Activated gamma-delta T cell treated with anti-CD3 and anti-CD28 coated beads, Interleukin-2, amount 50 U/mL, for 16 hours (primary cell): ENCODE data around the gene GYPC.
"Not testable (repeated sequence)": the region's sequence is repeated elsewhere in the genome, so short reads cannot be mapped to it uniquely, and the experiment has no call there.

ENCODE experiments used
- DNase-seq: peaks from one replicate; pipeline ENCODE4 v3.0.0-alpha.2; 2020; ENCODE audit warnings: low read depth

Gene GYPC

GRCh38 chr2:126699716-126700581, 44.0 kb downstream of the GYPC start:
- DNase-seq = no peak

- no peak for DNase-seq
Observed at GRCh38 chr2:126700677-126701076, 44.7 kb downstream of the GYPC start.

- DNase-seq = no peak
Observed at GRCh38 chr2:126703311-126703710, 47.4 kb downstream of the GYPC start.

- no peak for DNase-seq
Observed at GRCh38 chr2:126704434-126705160, 48.6 kb downstream of the GYPC start.

GRCh38 chr2:126707191-126707590, 51.2 kb downstream of the GYPC start:
- no peak for DNase-seq

- no peak for DNase-seq
Observed at GRCh38 chr2:126707941-126708340, 52.0 kb downstream of the GYPC start.

DNA sequence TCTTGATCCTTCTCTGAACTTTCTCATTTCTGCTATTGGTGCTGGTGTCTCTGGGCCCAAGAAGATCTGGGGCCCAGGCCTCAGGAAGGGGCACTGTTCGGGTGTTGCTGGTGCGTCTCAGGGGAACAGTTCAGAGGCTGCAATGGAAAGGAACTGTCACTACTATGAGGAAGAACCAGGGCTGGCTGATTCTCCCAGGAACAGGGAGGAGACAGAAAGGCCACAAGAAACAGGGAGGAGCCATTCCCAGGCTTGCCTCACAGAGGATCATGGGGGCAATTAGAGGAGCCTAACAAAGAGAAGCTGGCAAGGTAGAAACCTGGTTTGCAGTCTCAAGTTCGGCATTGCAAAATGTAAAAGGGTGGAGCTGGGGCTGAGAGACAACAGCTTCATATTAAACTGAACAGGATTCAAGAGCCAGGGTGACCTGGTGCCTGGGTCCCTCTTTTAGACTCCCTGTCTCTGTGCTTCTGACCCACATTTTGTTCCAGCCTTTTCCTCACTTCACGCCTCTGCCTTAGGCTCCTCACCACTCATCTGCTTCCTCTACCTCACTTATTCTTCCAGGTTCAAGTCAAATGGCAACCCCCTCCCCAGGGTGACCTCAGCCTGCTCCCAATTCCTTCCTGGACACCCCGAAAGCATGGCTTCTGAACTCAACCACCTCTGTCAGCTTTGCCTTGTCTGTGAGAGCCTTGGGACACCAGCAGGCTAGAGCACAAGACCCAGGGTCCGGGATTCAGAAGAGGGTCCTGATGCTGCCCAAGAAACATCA, 58.4 kb downstream of the GYPC start:
- DNase-seq = no peak

DNA sequence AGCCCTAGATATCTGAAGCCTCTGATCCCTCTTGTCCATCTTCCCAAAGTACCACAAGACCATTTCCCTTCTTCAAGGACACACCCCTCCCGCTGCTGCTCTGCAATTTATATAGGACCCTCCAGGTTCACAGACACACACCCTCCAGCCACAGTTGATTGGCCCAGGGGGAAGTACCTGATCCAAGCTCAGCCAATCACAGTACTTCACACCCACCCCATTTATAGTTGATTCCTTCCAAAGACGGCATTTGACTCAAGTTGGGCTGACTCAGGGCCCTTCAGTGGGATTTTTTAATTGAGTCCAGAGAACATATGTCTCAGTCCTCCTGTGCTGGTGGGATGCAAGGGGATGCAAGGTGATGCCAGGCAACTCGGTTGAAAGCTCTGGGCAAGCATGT, 59.2 kb downstream of the GYPC start:
- DNase-seq = no peak

DNA sequence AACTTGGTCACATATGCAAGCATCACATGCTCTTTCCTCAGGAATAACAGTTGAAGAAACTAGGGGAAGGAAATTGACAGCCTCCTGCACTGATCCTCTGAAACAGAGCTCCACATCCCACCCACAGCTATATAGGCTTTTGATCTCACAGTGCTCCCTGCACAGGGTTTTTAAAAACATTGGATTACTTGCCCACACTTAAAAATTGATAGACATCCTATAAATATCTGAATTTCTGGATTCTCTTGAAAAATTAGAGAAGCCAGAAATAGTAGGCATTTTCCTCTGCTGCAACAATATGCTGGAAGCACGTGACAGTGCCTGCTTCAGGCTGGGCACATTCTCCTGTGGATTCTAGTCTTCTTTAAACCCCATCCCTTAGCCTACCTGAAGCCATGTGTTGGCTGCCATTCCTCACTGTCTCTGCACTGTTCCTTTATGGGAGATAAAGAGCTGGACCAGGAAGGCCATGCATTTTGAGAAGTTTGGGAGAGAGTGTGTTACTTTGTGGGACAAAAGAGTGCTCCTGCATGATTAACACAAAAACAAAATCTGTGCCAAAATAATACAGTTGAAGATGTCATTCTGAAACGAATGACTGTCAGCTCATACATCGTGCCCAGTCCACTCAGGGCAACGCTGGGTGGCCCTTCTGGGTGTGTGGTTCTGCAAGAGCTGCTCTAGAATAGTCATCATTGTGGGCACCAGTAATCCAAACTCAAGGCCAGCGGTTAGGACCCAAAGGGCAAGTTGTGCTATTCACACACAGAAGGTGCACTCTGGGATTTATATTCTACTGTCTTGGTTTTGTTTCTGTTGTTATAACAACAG, 59.8 kb downstream of the GYPC start:
- no peak for DNase-seq

- DNase-seq = not testable (repeated sequence)
Observed at GRCh38 chr2:126717277-126717676, 61.3 kb downstream of the GYPC start.

DNA sequence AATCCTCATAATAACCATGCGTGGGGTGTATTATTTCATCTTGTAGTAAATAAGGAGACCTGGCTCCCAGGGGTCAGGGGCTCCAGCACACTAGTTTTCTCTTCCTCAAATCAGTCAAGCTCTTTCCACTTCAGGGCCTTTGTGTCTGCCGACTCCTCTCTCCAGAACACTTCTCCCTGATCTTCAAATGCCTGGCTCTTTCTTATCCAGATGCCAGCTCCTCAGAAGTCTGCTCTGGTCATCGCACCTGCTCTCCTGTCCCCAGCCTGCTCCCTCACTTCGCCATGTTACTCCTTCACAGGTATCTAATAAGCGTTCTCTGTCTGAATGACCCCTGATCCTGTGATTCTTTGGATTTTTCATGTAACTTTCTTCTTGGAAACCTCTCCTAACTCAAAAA, 62.0 kb downstream of the GYPC start:
- no peak for DNase-seq

GRCh38 chr2:126719191-126719832, 63.4 kb downstream of the GYPC start:
- no peak for DNase-seq

DNA sequence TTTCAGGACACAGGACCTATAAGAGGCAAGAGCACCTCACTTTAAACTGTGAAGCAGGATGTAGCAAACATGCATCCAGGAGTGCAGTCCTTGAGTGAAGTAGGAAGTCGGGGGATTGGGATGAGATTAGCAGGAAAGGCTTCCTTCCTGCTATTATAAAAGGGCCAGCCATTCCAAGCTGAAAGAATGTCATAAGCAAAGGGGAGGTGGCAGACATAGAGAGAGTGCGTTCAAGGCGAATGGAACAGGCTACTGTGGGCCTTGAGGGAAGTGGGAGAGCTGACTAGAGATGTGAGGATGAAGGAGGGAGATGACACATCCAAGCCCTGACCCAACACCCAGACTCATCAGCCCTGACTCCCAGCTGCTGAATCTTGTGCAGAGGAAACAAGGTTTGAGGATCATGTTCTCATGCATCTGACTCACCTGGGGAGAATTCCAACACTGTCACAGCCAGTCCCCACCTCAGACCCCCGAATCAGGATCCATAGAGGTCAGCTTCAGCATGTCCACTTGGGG, 63.9 kb downstream of the GYPC start:
- no peak for DNase-seq

DNA sequence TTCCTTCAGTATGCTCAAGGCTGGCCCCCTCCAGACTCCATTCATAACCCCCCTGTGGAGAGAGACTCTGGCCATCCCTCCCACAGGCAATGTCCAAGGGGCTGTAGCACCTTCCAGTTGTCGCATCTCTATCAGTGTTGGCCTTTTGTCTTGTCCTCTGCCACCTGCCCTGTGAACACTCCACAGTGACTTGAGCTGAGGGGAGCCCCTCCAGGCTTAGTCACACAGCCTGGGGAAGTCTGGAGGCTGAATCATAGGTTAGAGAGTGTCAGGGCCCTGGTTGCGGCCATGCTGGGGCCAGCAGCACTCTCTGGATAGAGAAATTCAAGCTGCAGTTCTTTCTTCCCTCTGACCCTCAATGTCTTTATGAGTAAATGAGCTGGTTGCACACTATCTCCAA, 64.7 kb downstream of the GYPC start:
- DNase-seq = no peak

DNA sequence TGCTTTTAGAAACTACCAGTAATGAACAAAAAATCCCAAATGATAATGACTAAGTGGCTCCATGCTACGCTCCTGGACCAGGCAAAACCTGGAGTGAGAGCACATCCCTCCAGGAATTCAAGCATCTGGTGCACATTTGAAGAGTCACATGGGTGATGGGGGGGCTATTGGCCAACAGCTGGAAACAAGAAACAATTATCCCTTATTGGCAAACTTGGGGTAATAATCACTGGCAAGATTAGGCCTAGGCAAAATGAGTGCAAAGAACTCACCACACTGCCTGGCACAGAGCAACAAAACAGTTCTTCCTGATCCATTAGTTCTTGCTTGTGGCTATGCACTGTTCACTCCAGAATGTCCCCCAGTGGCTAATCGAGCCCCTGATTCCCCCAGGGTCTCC, 66.1 kb downstream of the GYPC start:
- no peak for DNase-seq

DNA sequence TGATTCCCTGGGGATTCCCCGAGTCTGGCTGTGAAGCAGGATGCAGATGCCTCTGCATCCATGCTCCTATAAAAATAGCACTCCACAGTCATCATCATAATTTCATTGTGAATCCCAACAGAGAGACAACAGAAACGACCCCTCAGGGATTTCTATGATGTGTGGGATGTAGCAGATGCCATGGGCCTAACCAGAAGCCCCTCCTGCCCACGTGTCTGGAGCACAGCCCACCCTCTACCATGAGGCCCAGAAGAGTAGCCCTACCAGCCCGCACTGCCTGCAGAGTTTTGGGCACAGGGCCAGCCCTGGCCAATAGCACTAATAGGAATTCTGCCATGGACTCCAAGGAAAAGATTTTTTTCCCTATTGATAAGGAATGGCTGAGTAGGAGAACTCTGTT, 66.6 kb downstream of the GYPC start:
- no peak for DNase-seq

- no peak for DNase-seq
Observed at GRCh38 chr2:126723281-126723815, 67.4 kb downstream of the GYPC start.

DNA sequence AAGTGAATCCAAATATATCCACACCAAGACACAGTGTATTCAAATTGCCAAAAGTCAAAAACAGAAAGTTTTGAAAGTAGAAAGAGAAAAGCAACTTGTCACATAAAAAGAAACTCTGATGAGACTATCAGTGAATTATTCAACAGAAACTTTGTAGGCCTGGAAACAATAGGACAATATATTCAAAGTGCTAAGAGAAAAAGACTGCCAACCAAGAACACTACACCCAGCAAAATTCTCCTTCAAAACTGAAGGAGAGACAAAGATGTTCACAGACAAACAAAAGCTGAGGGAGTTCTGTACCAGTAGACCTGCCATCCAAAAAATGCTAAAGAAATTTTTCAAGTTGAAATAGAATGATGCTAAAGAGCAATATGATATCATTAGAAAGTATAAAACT, 69.6 kb downstream of the GYPC start:
- no peak for DNase-seq

DNA sequence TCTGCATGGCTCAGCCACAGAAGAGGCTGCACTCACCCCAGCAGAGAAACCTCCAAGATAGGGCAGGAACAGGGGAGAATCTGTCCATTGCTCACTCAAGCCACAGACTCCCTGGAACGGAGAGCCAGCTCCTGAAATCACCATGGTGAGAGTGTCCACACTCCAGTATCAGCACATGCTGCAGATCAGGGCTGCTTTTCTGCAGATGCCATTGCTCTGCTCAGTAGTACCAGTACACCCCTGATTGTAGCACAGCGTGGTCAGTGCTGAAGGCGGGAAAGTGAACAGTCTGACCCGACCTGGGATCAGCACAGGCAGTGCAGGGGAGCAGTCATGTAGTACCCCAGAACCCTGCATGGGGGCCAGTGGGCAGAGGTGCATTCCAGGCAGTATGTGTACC, 73.9 kb downstream of the GYPC start:
- DNase-seq = no peak

DNA sequence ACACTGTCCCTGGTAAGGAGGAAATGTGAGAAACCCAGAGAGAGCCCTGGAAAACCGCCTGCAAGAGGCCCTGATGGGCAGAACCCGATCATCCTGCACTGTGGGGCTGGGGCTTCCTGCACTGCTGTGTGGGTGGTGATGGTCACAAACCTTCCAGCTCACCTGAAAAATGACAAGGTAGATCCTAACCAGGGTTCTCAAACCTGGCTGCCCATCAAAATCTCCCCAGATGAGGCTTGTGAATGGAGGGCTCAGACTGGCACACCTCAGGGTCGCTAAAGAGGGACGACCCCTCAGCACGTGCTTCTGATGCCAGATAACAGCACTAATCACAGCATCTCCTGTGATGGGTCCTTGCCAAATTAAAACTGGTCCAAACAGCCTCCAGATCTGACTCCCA, 74.7 kb downstream of the GYPC start:
- DNase-seq = no peak

DNA sequence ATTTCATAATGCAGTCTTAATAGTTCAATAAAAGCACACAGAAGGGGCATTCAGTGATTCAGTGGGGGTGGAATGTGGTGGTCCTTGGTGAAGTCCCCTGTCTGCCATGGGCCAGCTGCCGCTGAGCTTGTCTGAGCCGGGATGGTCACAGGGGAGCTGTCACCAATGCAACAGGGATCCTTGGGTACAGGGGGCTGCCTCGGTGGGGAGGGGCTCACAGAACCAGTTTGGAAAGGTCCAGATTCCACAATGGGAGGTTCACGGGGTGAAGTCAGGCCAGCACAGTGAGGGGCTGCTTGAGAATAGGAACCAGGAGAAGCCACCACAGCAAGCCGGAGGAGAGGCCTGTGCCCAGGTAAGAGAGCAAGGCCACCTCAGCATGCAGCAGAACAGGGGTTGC, 75.4 kb downstream of the GYPC start:
- no peak for DNase-seq
